HG03280 (cell line): ENCODE results near the gene VPS54.
"Not testable (repeated sequence)": the region's sequence is repeated elsewhere in the genome, so short reads cannot be mapped to it uniquely, and the experiment has no call there.

Experiments
- ATAC-seq: cut with Tn5 transposase; IDR thresholded peaks from one replicate; pipeline ENCODE4 v1.9.1; 2021; ENCODE audit warnings: mild to moderate bottlenecking, moderate library complexity; ENCODE audit not compliant: unreplicated experiment

Gene VPS54

GRCh38 chr2:63994329-63995070, 24.7 kb downstream of the VPS54 start:
- not testable (repeated sequence) for ATAC-seq

DNA sequence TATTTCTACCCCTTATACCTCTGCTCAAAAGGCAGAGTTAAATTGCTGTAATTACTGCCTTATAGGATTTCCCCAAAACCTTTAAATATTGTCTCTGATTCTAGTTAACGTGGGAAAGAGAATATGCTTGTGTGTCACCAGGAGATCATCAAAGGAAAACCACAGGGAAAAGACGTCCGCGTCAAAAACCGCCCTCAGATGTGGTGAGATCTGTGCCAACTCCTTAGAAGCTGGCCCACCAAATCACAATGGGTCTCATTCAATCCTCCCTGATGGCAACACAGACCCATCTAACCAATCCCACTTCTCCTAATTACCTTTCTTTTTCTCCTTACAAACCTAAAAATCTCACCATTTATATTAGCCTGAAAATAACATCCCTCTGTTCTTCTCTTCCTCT, 25.4 kb downstream of the VPS54 start:
- ATAC-seq, result no peak

- ATAC-seq, result not testable (repeated sequence)
These were observed 26.1 kb downstream of the VPS54 start for GRCh38 chr2:63993130-63993584.

GRCh38 chr2:63992061-63992685, 27.1 kb downstream of the VPS54 start:
- ATAC-seq, result no peak

GRCh38 chr2:63991173-63991999, 27.8 kb downstream of the VPS54 start:
- ATAC-seq, result not testable (repeated sequence)

DNA sequence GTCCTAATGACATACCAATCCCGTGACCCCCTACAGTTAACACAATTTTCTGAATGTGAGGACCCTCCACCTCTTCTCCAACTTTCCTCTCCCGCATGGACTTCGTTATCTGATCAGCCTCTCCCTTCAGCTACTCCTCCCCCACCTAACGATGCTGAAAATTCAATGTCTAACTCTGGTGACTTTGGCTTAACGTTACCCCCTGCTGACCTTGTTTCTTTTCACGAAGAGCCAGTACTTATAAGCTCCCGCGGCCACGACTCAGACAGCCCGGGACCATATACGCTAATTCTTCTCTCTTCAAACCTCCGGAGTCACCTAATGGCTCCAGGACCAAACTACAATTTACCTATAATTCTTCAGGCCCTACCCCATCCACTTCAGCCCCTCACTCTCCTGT, 29.2 kb downstream of the VPS54 start:
- no peak for ATAC-seq

DNA sequence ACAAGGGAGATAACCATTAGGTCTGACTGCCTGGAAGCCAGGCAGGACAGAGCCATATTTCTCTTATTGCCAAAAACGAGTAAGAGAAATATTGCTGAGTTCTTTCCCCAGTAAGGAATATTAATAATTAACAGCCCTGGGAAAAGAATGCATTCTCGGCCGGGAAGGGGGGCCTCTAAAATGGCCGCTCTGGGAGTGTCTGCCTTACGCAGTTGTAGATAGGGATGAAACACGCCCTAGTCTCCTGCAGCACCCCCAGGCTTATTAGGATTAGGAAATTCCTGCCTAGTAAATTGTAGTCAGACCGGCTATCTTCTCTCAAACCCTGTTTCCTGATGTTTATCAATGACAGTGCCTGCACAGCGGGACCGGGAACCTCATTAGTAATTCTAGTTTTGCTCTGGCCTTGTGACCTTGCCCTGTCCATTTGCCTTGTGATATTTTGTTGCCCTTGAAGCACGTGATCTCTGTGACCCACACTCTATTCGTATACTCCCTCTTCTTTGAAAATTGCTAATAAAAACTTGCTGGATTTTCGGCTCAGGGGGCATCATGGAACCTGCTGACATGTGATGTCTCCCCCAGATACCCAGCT, 30.3 kb downstream of the VPS54 start:
- ATAC-seq, result not testable (repeated sequence)

GRCh38 chr2:63984606-63985359, 34.4 kb downstream of the VPS54 start:
- no peak for ATAC-seq

DNA sequence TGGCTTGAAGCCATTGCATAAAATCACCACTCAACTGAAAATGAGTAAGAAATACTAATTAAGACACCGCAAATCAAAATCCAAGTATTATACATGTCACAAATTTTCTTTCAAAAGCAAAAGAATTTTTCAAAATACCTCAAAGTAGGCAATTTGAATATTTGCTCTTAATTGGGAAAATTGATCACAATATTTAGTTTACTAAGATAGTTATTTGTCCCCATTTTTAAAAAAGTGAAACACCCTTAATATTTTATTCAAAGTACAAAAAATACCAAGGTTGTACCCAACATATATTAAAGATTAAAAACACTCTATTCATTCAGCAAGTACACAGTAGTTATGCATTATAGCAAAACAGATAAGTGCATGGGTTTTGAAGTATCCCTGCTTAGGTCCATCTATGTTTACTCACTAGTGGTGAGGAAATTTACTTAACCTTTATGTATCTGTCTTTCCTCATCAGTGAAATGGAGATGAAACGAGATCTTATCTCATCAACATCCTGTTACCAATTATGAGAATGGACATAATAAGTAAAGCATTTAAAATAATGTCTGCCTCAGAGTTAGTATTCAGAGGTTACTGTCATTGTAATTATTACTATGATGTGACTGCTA, 35.1 kb downstream of the VPS54 start:
- ATAC-seq, result no peak

DNA sequence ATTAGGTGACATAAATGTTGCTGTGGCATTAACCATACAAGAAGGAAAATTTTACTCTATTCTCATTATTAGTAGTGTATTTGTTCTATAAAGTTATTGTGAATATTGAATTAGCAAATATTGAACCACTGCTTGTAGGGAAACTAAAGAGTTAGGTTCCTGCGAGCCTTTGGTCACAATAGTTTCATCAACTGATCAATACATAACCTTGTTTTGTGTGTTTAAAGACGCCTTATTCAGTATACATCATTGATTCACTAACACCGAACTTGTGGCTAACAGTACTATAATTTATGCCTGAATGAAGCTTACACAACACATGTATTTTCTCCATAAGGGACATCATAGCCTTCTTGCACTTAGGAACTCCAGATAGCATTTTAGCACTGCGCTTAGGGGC, 36.9 kb downstream of the VPS54 start:
- no peak for ATAC-seq

- no peak for ATAC-seq
These were observed 37.5 kb downstream of the VPS54 start for GRCh38 chr2:63981702-63982103.

DNA sequence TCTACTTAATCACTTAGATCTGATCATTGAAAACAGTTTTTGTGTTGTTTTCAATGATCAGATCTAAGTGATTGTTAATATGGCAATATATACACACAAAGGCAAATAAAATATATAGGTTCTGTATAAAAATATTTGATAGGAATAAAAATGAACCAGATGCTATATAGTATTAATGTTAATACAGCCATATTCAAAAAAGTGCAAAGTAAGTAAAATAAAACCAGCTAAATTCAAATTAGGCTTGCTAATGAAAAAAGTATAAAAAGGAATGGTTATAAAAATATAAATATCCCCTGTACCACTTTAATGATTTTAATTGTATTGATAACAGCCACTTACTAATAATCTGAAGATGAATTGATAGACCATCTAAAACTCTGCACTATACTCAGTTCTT, 38.4 kb downstream of the VPS54 start:
- ATAC-seq, result no peak

- ATAC-seq, result peak; percentile 95
These were observed 41.3 kb downstream of the VPS54 start for GRCh38 chr2:63977904-63978303.

DNA sequence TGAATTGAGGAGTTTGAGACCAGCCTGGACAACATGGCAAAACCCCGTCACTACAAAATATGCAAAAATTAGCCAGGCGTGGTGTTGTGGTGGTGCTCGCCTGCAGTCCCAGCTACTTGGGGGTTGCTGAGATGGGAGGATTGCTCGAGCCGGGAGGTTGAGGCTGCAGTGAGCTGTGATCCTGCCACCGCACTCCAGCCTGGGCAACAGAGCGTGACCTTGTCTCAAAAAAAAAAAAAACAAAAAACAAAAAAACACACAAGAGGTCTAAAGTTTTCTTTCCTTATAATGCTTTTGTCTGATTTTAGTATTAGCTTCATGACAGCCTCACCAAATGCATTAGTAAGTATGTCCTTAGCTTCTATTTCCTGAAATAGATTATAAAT, 43.1 kb downstream of the VPS54 start:
- no peak for ATAC-seq

GRCh38 chr2:63975437-63976124, 43.6 kb downstream of the VPS54 start:
- no peak for ATAC-seq

GRCh38 chr2:63975036-63975435, 44.2 kb downstream of the VPS54 start:
- ATAC-seq, result not testable (repeated sequence)

GRCh38 chr2:63962186-63962585, 57.0 kb downstream of the VPS54 start:
- no peak for ATAC-seq

DNA sequence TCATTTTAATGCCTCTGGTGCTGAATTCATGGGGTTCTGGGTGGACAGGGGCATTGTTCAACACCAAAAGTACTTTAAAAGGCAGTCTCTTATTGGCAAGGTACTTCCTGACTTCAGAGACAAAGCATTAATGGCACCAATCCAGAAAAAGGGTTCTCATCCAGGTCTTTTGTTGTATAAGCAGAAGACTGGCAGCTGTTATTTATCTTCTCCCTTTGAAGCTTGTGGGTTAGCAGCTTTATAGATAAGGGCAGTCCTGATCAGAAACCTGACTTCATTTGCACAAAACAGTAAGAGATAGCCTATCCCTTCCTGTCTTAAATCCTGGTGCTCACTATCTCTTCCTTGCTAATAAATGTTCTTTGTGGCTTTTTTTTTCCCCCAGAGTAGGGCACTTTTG, 68.8 kb downstream of the VPS54 start:
- no peak for ATAC-seq

DNA sequence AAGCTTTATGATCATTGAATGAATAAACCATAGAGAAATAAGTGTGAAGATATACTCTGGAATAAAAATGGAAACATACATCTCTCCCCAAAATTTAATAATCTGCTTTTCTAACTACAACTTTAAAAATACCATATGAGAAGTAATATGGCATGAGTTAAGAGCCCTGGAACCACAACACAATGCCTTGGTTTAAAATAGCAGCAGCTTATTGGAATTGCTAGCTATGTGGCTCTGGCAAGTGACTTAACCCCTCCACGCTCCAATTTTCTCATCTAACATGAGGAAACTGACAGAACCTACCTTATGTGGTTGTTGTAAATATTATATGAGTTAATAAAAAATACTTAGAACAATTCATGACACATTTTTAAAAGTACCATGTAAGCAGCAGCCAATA, 76.4 kb downstream of the VPS54 start:
- ATAC-seq, result no peak

DNA sequence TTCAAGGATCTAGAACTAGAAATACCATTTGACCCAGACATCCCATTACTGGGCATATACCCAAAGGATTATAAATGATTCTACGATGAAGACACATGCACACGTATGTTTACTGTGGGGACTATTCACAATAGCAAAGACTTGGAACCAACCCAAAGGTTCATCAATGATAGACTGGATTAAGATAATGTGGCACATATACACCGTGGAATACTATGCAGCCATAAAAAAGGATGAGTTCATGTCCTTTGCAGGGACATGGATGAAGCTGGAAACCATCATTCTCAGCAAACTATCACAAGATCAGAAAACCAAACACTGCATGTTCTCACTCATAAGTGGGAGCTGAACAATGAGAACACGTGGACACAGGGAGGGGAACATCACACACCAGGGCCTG, 87.1 kb downstream of the VPS54 start:
- ATAC-seq, result not testable (repeated sequence)
